GM19239 (cell line): Measurements from ENCODE around the gene MAP2K6.

ENCODE experiments used
- DNase-seq: peaks from one replicate; pipeline ENCODE4 v3.0.0; 2011; ENCODE audit warnings: low spot score; ENCODE audit not compliant: insufficient read length
- FAIRE-seq: peaks from 2 replicates; lab custom pipeline; 2011; peaks lifted over from hg19 to GRCh38; lab: Jason Lieb, UNC

Gene MAP2K6

DNA sequence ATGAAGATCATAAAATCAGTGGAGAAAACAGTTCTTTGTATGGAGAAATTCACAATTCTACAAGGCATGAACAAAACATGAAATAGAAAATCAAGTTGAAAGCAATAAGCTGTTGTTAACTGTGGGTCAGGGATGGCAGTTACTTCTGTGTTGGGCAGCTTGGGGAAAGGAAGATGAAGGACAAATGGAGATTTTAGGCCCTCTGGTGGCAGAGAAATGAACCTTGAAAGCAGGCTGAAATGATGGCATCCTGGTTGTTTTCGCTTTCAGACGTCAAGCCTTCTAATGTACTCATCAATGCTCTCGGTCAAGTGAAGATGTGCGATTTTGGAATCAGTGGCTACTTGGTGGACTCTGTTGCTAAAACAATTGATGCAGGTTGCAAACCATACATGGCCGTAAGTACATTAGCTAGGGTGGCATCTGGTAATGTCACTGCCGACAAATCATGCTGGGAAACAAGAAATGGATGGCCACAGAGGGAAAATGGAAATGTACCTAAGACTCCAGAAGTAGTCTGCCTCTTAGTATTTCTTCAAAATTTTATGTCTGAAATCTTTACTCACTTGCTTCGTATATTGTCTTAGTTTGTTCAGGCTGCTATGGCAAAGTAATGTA is 108.9 kb downstream of the MAP2K6 start:
- DNase-seq (no peak), FAIRE-seq (peak; percentile 80)

- no peak for FAIRE-seq
- no peak for DNase-seq
Measured at GRCh38 chr17:69524854-69525253, 110.4 kb downstream of the MAP2K6 start.

- peak; percentile 82 for FAIRE-seq
Measured at GRCh38 chr17:69525920-69526841, 111.7 kb downstream of the MAP2K6 start.

DNA sequence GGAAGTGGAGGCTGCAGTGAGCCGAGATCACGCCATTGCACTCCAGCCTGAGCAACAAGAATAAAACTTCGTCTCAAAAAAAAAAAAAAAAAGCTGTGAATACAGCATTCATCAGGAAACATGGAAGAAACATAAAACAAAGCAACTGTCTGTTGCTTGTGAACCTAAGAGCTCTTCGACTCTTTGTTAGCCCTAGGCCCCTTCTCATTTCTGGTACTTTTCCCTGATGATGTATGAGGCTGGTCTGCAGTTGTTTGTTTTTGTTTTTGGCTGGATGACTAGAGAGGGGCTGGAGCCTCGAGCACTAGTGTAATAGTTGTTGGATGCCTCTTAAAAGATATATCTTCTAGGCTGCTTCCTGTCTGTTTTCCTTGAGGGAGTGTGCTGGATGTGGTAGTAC is 113.5 kb downstream of the MAP2K6 start:
- FAIRE-seq (no peak), DNase-seq (no peak)

More at GRCh38 chr17:69525920-69526841, 111.7 kb downstream of the MAP2K6 start:
- no peak for DNase-seq

DNA sequence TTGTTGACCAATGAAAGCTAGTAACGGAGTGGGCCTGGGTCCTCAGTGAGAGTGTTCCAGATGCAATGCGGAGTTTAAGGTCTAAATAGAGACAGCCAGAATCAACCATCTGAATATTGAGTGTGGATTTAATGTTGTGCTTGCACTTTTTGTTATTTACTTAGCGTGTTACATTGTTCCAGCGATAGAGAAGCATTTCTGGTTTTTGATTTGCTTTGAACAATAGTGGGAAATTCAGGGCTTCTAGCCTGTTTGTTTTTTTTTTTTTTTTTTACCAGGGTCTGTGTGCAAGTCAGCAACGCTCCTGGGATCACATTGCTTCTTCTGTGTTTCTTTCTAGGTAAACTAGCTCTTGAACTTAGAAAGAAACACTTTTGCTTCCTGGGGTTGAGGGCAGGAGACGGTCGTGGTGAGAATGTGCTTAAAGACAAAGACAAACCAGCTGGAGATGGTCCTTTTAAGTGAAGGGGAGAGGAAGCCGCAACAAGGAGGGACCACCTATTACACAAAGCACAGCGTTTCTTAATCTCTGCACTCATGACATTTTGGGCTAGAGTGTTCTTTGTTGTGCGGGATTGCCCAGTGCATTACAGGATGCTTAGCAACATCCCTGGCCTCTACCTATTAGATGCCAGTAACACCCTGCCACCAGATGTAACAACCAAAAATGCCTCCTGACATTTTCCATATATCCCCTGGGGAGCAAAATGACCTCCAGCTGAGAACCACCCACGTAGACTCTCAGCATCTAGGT is 119.2 kb downstream of the MAP2K6 start:
- no peak for DNase-seq
- FAIRE-seq, result no peak

DNA sequence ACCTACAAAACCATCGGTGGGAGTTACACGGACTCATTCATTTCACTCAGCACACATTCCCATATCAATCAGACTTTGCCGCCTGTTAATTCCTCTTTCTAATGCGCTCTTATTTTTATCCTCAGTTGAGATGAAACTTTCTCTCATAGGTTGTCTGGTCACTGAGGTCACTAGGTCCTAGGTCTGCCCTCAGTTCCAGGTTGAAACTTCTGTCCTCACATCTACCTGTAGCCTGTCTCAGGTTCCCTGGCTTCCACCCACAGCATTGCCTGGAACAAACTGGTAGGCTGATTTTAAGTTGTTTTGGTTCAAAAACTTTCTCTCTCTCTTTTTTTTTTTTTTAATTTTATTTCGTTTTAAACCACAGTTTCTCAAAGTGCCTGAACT is 119.7 kb downstream of the MAP2K6 start:
- DNase-seq (no peak), FAIRE-seq (no peak)

- FAIRE-seq (no peak), DNase-seq (no peak)
Measured at GRCh38 chr17:69535016-69535570, 120.6 kb downstream of the MAP2K6 start.

DNA sequence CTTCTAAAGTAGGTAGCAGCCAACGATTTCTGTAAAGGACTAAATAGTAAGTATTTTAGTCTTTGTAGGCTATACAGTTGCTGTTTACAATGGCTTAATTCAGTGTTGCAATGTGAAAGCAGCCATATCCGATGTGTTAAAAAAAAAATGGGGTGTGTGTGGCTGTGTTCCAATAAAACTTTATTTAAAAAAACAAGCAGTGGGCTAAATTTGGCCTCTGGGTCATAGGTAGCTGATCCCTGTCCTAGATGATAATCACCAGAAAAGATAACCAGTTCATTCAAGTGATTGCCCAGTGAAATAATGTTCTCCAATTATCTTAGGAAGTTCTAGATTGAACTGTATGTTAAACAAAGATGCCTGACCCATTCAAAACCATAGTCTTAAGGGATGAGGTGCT is 124.3 kb downstream of the MAP2K6 start:
- FAIRE-seq, result no peak
- no peak for DNase-seq

GRCh38 chr17:69539274-69539673 is 124.8 kb downstream of the MAP2K6 start:
- FAIRE-seq, result no peak
- no peak for DNase-seq

- DNase-seq, result no peak
- FAIRE-seq, result no peak
Measured at GRCh38 chr17:69539781-69540319, 125.4 kb downstream of the MAP2K6 start.

DNA sequence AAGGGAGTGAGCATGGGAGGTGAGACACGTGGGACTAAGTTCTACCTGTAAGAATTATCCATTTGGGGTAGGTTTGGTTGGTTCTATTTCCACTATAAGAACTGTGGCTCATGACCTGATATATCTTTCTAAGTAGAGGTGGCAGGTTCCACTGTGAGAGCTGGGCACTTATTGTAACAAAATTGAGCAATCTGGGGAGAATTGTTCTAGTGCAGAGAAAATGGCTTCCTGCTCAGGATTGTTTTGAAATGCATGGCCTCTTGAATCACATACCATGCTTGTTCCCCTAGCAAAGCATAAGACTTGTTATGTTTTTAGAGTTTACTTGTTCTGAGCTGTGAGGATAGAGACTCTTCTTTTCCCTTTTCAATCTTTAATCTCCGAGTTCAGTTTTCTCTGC is 125.9 kb downstream of the MAP2K6 start:
- FAIRE-seq (no peak), DNase-seq (no peak)

GRCh38 chr17:69547230-69547629 is 132.7 kb downstream of the MAP2K6 start:
- DNase-seq (no peak), FAIRE-seq (no peak)

- DNase-seq (no peak), FAIRE-seq (peak; percentile 51)
Measured at GRCh38 chr17:69547947-69548346, 133.4 kb downstream of the MAP2K6 start.

DNA sequence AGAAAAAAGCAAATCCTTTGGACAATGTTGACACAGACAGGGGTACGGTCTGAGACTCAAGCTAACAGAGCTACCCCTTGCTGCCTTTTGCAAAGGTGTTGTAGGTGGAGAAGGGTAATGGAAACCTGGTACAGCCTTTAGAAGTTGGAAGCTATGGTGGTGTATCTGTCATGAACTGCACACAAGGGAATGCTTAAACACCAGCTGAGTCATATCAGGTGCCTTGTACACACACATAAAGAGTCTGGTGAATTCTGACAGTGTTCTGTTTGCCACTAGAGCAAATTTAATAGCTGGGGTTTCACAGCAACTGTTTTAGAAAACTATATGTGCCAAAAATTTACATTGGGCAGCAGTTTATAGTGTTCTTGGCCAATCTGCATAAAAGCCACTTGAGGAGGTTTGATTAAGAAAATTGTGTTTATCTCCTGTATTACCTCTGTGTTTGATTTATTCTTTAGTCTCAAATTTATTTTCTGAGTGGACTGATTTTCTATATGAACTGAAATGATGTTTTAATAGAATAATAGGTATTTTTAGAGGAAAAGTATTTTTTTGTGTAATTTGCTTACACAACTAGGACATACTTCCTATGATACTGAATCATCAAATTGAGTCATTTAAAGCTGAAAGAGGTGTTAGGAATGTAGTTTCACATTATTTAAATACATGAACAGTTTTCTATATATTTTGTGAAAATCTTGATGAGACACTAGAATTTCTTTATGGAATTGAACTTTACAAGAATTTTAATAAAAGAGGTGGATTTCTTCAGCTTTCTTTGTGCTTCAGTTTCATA is 136.9 kb downstream of the MAP2K6 start:
- DNase-seq (no peak), FAIRE-seq (no peak)

DNA sequence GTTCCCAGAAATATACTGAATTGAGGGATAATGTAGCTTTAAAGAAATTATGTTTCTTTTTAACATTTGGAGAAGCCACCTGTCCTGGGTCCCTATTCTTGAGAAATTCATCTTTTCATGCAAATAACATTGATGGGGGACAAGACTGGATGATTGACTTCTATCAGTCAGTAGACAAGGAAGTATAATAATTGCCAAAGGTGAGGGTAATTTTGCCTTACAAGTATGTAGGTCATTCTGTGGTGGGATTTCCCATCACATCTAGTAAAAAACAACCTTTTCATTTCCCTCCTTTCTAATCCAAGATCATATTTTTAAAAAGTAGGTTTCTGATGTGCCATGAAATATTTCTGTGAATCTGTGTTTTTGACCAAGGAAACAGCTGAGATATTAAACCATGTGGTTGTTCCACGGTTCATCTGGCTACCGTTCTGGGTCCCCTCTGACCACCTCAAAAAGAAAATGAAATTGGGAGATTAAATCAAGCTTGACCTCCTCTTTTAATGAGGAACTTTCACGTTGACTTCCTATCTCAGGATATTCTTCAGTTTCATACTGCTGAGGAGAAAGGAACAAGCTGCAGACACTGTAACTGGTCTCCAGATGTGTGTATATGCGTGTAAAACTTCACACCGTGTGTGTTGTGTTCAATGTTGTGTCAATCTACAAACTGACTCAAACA is 138.6 kb downstream of the MAP2K6 start:
- FAIRE-seq, result peak; percentile 45
- no peak for DNase-seq

- no peak for FAIRE-seq
- DNase-seq, result no peak
Measured at GRCh38 chr17:69555056-69555455, 140.6 kb downstream of the MAP2K6 start.

- DNase-seq (no peak), FAIRE-seq (no peak)
Measured at GRCh38 chr17:69557339-69557738, 142.8 kb downstream of the MAP2K6 start.

GRCh38 chr17:69558796-69559195 is 144.3 kb downstream of the MAP2K6 start:
- FAIRE-seq (no peak), DNase-seq (no peak)

GRCh38 chr17:69560987-69561441 is 146.5 kb downstream of the MAP2K6 start:
- FAIRE-seq, result no peak
- DNase-seq, result no peak
